Measurements from ENCODE around the gene LONP2. TPM values are rescaled to one million over a fixed set of nuclear protein-coding genes. Genes with fewer than 3 reads are reported as not detected.
"Not testable (repeated sequence)": the region's sequence is repeated elsewhere in the genome, so short reads cannot be mapped to it uniquely, and the experiment has no call there.

Gene LONP2
- total RNA-seq, 1 donor from 2014 or later, result 22.2 TPM

DNA sequence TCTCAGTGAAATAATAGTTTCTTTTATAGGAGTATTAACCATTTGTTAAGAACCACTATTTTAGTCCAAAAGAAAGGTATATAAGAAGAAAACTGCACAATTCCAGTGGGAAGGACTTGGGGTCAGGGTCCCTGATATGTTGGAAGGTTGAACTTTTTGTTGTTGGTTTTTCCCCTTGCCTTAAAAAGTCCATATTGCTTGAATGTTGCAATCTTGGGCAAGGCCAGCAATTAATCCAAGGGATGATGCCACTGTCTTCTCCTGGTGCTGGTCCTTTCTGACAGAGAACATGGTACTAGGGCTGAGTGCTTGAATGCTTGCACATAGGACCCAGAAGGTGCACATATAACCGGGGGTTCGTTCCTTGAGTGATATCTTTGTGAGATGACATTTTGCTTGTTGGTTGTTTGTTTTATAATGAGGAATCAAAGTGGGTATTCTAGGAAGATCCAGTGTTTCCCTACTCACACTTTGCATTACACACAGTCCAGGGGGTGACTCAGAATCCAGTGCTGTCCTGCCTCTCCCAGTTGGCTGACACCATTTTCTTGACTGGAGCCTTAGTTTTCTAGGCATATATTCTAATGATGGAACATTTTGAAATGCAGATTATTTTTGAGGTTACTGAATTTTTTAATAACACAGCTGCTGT, 86.2 kb downstream of the LONP2 start:
- DNase-seq (ENCODE audit: low read depth in 2 of 2), result no peak

DNA sequence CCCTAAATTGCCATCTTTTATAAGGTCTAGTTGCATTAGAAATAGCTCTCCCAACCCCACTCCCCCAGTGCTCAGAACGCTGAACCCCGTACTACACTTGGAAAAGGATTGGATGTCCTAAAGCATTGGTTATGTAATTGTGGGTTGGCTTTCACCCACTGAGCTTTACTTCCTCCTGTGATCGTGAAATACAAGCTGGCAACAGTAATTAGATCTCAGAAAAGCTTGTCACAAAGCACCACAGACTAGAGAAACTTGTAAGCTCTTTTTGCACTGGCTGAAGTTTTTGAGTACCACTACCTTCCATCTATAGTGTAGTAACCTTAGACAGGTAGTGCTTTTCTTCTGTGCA, 86.7 kb downstream of the LONP2 start:
- no peak for DNase-seq (ENCODE audit: low read depth in 2 of 2)

DNA sequence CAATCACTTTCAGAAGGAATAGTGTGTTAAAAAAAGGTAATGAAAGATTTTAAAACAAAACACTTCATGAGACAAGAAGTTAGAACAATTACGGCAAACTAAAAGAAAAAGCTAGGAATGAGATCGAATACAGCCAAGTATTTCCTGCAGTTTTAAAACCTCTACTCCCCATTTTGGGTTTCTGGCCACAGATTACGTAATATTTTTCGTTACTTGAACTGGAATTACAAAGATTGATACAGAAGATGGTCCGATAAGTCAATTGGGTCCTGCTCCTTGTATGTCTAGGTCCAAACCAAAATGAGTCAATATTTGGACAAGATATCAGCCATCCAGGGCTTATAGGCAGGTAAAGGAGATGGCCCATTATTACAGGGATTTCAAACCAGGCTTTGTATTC, 88.9 kb downstream of the LONP2 start:
- DNase-seq (ENCODE audit: low read depth in 2 of 2), result no peak

DNA sequence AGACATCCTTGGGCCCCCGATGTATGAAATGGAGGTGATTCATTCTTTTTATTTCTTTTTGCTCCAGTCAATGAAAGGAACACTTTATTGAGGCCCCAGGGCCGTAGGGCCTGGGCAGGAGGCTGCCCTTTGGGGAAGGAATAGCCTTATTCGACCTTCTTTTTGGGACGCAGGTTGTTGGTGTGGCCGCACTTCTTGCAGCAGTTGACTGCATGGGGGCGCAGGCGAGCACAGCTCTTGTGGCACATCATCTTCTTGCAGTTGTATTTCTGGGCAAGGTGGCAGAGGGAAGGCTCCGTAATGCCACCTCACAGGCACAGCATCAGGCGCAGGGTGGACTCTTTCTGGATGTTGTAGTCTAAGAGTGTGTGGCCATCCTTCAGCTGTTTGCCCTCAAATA, 90.2 kb downstream of the LONP2 start:
- DNase-seq (ENCODE audit: low read depth in 2 of 2), result no peak

DNA sequence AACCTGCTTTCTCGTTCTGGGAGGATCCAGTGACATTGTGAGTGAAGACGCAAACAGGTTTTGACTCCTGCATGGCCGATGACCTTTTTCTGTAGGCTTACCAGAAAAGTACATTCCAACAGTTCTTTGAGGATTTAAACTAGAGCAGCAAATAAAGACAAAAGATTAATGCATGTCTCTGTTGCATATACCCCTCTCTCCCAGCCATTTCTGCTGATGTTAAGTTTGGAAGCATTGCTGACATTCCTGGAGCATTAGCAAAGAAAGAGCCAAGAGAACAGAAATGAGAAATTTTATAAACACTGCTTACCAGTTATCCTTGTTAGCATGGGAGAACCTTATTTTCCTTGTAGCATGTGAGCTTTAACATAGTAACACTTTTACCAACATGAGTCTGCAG, 91.9 kb downstream of the LONP2 start:
- DNase-seq (ENCODE audit: low read depth in 2 of 2), result no peak

DNA sequence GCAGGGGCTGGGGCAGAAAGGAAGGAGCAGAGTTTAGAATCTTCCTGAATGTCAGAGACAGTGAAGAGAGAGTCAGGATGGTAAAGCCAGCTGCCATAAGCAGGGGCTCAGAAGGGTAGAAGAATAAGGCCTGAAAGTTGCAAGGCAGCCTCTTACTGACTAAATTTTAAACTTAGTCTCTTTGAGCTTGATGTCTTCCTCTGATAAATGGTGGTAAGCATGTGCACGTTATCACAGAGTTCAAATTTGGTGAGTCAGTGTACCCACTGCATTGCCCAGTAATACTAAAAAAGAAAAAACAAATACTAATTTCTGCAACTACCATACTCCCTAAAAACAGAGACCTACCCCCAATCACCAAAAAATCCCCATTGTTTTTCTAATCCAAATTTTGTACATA, 96.0 kb downstream of the LONP2 start:
- no peak for DNase-seq (ENCODE audit: low read depth in 2 of 2)

DNA sequence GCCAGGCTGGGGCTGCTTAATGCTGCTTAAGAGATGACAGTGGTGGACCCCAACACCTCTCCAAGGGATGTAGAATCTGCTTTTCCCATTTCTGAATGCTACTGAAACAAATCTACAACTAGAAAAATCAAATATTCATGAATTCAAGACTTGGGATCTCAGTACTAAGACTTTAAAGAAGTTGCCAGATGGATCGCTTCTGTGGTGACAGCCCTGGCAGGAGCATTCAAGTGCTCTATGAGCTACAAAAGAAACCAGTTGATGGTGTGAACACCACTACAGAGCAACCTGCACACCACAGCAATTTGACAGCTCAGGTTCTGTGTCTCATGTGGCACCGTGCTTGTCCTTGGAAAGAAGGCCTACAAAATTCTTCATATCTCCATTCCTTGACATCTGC, 98.5 kb downstream of the LONP2 start:
- no peak for DNase-seq (ENCODE audit: low read depth in 2 of 2)

DNA sequence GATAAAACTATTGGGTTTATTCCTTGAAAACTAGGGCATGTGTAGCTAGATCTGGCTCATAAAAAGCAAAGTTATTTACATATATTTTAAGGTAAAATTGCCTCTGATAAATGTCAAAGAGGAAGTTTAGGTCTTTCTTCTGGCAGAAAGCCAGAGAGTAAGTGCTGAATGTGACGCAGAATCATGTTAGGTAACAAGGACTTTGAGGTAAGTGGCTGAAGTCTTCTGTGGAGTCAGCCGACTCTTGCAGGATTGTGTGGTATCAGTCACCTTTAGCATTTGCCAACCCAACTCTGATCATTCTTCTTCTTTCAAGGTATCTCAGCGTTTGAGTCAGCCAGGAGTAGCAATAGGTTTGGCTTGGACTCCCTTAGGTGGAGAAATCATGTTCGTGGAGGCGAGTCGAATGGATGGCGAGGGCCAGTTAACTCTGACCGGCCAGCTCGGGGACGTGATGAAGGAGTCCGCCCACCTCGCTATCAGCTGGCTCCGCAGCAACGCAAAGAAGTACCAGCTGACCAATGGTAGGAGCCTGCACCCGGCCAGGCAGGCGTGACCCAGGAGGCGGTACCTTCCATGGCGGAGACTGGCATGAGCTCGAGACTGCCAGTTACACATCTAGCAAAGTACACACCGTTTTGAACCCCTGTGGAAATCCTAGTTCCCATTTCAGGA, 103.2 kb downstream of the LONP2 start:
- DNase-seq (ENCODE audit: low read depth in 2 of 2), result no peak

DNA sequence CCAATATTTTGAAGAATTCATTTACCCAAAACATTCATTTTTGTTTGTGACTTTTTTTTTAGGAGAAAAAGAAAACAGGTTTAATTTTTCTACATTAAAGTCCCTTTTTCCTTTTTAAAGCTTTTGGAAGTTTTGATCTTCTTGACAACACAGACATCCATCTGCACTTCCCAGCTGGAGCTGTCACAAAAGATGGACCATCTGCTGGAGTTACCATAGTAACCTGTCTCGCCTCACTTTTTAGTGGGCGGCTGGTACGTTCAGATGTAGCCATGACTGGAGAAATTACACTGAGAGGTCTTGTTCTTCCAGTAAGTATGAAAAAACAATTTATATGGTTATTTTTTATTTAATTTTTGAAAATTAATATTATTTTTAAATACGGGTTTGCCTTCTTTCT, 103.9 kb downstream of the LONP2 start:
- DNase-seq (ENCODE audit: low read depth in 2 of 2), result no peak

DNA sequence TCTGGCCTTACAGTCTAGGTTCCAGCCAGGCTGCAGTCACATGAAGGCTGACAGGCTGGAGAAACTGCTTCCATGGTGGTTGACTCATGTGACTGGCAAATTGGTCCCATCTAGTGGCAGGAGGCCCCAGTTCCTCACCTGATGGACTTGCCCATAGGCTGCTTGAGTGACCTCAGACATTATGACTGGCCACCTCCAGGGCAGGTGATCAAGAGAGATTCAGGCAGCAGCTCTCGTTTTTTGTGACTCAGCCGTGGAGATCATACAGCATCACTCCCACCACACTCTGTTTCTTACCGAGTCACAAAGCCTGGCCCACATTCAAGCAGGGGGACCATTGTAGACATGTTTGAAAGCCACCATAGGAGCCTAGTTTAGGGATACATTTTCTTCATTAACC, 106.6 kb downstream of the LONP2 start:
- DNase-seq (ENCODE audit: low read depth in 2 of 2), result no peak

DNA sequence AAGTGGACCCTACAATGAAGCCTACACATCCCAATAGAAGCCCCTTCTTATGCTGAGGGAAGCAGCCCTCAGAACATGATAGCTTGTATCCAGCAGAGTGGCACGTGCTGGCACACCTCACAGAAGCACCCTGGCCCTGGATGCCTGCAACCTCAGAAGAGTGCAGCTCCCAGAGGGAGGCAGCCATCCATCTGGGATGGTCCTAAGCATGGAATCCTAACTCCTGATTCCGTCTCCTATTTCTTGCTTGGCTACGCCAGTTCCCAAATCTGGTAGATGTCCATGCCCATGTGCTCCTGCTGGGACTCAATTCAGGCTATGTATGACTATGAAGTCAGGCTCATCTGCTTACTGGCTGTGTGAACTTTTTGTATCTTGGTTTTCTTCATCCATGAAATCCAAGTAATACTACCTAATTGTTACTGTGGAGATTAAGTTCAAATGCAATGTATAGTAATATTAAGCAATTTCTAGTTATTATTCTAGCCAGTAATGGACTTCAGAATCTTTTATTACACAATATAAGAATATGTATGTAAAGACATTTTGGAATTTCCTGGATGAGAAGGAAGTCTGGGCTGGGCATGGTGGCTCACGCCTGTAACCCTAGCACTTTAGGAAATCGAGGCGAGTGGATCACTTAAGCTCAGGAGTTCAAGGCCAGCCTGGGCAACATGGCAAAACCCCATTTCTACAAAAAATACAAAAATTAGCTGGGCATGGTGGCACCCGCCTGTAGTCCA, 108.7 kb downstream of the LONP2 start:
- DNase-seq (ENCODE audit: low read depth in 2 of 2), result no peak

DNA sequence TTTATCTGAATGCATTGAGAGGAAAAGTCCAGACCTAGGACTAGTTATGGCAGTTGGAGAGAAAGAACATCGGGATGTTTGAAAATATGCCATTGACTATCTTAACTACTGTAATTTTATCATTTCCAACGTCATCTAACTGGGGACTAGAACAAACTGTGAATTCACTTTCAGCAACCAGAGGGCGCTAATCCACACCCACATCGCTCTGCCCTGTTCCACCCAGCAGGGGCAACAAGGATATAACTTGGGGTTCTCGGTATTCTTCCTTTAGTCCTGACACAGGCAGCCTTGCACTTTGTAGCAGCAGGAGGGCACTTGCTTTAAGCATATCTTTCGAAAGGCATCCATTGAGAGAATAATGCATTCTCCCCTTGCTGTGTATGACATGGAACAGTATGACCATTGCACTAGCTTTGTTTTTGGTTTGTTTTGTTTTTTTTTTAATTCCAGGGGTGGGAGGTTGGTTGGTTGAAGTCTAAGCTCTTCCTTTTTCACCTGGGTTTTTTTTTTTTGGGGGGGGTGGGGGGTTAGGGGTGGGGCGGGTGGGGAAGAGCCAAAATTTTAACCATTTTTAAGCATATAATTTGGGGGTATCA, 109.6 kb downstream of the LONP2 start:
- peak; percentile 55 to 78 for DNase-seq (ENCODE audit: low read depth in 2 of 2)

DNA sequence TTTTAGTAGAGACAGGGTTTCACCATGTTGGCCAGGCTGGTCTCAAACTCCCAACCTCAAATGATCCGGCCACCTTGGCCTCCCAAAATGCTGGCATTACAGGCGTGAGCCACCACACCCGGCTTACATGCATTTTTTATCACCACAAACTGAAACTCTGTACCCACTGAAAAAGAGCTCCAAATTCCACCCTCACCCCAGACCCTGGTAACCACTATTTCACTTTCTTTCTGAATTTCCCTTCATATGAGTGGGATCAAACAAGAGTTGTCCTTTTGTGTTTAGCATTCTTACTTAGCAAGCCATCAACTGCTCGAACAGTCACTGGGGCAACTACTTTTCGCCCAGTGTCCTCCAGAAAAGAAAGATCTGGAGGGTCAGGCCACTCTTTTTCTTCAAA, 110.3 kb downstream of the LONP2 start:
- DNase-seq (ENCODE audit: low read depth in 2 of 2), result not testable (repeated sequence)

DNA sequence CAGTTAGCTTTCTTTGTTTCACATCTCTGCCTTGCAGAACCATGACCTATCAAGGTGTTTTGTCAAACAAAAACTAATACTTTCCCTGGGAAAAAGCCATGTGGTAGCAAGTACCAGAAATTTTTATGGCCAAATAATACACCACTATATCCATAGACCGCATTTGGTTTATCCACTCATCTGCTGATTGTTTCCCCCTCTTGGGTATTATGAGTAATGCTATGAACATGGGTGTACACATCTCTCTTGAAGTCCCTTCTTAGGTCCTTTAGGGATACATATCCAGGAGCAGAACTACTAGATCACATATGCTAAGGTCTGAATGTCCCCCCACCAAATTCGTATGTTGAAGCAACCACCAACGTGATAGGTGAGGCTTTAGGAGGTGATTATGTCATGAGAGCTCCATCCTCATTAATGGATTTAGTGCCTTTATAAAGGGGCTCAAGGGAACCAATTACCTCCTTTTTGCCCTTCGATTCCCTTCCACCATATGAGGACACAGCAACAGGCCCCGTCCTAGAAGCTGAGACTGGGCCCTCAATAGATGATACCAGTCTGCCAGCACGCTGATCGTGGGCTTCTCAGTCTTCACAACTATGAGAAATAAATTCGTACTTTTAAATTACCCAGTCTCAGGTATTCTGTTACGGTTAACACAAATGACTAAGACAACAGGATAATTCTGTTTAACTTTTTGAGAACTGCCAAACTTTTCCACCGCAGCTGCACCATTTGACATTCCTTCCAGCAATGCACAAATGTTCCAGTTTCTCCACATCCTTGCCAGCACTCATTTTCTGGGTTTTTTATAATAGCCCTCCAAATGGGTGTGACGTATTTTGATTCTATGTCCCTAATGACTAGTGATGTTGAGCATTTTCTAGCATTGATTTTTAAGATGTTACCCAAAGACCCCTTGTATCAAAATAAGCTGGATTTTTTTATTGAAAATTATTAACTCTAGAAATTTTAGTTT, 111.1 kb downstream of the LONP2 start:
- no peak for DNase-seq (ENCODE audit: low read depth in 2 of 2)

DNA sequence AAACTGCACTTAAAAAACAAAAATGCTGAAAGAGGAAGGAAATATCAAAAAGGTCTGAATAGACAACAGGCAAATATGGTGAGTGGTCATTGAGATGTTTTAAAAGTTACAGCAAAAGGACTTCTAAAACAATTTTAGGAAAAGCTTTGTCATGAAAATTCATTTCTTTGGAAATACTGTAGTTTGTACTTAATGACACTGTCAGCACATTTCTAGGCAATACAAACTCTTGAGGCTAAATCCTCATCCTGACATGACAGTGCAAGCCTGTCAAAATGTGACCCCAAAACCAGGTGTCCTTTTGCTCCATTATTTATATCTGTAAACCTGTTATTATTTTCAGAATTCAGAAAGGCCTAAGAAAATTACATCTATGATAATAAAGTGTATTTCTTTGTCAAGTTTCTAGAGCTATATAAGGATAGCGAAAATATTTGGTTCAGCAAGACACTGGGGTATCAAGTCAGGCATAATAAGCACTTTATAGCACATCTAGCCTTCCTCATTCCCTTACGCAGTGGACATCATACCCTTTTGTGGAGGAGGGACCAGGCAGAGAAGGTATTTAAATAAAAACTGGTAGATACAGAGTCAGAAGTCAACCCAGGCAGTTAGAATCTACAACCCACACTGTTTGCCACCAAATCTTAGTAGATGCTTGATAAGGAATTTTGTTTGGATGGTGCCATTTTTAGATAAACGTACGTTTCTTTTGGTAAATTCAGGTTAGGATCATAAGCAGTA, 112.7 kb downstream of the LONP2 start:
- peak in 1 of 2 donors; percentile 17 for DNase-seq (ENCODE audit: low read depth in 2 of 2)

DNA sequence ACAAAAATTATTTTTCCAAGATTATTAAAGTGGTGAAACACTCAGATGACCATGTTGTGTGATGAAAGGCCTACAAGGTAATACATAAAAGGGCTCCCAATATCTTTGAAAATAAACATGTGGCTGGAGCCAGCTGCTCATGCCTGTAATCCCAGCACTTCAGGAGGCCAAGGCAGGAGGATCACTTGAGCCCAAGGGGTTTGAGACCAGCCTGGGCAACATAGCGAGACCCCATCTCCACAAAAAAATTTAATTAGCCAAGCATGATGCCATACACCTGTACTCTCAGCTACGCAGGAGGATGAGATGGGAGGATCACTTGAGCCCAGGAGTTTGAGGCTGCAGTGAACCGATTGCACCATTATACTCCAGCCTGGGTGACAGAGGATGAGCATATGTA, 114.3 kb downstream of the LONP2 start:
- DNase-seq (ENCODE audit: low read depth in 2 of 2), result no peak

DNA sequence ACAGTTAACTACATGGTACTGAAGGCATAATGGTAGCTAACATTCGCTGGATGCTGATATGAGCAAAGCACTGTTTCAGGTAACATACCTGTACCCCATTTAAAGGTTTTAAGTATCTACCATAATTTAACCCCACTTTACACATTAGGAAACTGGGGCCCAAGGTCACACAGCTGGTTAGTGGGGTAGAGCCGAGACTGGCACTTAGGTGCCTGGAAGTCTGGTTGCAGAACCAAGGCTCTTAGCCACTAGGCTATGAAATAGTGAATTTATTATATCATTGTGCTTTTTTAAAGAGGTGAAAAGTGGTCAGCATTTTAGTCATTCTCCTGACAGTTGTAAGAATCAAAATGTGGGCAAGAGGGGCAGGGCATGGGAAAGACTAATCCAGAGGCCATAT, 115.9 kb downstream of the LONP2 start:
- no peak for DNase-seq (ENCODE audit: low read depth in 2 of 2)

DNA sequence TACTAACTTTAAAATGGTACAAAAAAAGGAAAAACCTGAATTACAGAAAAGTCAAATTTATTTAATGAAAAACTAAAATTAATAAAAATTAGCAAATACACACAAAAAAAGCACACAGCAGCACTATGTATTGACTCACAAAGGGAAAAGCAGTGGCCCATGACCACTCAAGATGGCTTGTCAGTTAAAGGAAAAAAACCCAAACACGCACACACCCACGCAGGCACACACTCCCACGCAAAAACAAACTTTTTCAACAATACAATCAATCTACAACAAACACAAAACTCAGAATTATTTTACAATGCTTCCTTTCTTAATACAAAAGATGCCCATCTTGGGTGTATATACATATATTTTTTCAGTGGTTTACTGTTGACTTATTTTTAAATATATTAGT, 116.9 kb downstream of the LONP2 start:
- no peak for DNase-seq (ENCODE audit: low read depth in 2 of 2)

DNA sequence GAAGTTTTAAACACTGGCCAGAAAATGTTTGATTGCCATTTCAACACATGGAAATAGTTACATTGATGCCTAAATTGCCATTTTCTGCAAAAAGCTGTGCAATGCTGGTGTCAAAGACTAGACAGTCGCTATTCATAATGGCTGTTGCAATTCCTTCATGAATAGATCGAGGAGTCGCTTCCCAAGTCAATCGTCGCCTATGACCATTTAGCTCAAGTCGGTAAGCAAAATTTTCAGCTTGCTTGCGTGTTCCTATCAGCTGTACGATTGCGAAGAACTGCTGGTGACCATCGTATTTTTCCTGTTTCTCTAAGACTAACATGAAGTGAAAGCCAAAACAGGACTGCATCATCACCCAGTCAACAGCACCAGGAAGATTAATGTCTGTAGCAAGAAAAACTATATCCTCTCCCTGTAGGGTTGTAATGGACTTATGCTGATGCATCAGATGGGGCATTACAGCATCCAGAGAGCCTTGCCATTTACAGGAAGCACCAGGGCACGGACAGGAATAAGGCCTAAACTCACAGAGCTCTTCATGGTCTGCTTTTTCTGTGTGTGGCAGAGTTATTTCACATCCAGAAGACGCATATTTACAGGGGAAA, 117.5 kb downstream of the LONP2 start:
- DNase-seq (ENCODE audit: low read depth in 2 of 2), result no peak

DNA sequence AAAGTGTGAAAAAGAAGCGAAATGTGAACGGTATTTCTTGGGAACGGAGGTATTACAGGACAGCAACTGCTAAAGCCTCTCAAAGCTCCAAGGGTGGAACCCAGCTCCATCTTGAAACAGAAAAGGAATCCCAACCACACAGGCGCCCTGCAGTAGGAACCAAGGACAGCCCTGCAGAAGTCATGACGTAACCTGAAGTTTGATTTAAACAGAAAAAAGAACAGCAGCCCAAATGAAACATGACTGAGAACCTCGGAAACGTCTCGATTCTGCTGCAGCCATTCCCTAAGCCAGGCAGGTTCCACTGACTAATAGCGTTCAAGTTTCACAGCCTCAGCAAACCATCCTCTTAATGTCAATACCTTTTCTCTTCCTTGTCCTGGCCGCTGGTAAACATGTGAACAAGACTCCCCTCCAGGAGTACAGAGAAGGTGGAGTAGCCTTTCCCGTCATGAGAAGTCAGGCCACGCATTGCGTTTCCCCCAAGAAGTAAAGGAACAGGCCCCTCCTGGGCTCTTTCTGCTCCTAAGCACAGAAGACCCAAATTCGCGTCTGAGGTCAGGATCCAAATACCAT, 121.0 kb downstream of the LONP2 start:
- DNase-seq (ENCODE audit: low read depth in 2 of 2), result no peak
